ENCODE measurements around the gene PCCA. TPM values are rescaled to one million over a fixed set of nuclear protein-coding genes. Genes with fewer than 3 reads are reported as not detected.

PCCA gene
- total RNA-seq, 4 donors from 2014 or later: 33.8 to 40.3 (median 39.0) TPM

DNA sequence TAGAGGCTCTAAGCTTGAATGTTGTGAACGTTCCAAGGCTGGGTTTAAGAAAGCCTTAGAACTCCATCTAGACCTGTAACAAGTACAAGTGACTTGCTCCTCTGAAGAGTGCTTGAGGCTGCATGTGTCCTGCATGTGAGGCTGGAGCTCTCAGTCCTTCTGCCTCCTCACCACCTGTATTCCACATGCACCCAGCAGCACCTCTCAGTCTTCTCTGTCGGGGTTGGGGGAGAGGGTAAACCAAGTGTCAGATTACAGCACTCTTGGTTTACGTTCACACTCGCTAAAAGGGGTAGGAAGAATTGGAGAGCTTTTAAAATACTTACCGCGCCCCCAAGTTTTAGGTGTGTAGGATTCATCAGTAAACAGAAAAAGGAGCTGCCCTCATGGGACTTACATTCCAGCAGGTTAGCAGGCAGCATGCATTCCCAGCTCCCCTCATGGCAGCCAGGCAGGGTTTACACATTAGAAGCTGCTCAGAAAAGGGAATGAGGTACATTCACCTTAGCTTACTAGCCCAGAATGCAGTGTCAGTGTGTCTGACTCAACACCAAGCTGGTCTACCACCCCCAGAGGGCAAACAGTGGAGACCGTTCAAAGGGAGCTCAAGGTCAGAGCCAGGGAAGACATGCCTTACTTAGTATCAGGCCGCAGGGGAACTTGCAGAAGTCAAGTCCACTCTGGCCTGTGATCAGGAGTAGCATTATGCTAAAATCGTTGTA is 248.1 kb downstream of the PCCA start:
- 84% methylated on average over 9 of the region's 9 CpGs for WGBS
- Histone ChIP-seq H3K9me3 (no peaks in the 10 kb centered on the region), H3K4me3 (no peak overlapping the region), H3K27me3 (no peaks in the 10 kb centered on the region), H3K4me1 (no peaks in the 10 kb centered on the region), H3K27ac (replicated peaks in 1 of 4) (no peak overlapping the region), H3K36me3 (peaks cover 0 to 43% (median 13%) of the 10 kb centered on the region in 4 donors)
- intact Hi-C loops (cut with DNase I): no loop called here
- DNase-seq (ENCODE audit: extremely low spot score): no peak
- TF ChIP-seq, protein P1, sequence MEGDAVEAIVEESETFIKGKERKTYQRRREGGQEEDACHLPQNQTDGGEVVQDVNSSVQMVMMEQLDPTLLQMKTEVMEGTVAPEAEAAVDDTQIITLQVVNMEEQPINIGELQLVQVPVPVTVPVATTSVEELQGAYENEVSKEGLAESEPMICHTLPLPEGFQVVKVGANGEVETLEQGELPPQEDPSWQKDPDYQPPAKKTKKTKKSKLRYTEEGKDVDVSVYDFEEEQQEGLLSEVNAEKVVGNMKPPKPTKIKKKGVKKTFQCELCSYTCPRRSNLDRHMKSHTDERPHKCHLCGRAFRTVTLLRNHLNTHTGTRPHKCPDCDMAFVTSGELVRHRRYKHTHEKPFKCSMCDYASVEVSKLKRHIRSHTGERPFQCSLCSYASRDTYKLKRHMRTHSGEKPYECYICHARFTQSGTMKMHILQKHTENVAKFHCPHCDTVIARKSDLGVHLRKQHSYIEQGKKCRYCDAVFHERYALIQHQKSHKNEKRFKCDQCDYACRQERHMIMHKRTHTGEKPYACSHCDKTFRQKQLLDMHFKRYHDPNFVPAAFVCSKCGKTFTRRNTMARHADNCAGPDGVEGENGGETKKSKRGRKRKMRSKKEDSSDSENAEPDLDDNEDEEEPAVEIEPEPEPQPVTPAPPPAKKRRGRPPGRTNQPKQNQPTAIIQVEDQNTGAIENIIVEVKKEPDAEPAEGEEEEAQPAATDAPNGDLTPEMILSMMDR (IDR thresholded peaks at IDR 0.05): no peak
- no peak for TF ChIP-seq POLR2AphosphoS5 (IDR thresholded peaks at IDR 0.05)
- no peak for TF ChIP-seq EP300 (IDR thresholded peaks at IDR 0.05)
- TF ChIP-seq POLR2A (IDR thresholded peaks at IDR 0.05; ENCODE audit: low read depth): no peak

DNA sequence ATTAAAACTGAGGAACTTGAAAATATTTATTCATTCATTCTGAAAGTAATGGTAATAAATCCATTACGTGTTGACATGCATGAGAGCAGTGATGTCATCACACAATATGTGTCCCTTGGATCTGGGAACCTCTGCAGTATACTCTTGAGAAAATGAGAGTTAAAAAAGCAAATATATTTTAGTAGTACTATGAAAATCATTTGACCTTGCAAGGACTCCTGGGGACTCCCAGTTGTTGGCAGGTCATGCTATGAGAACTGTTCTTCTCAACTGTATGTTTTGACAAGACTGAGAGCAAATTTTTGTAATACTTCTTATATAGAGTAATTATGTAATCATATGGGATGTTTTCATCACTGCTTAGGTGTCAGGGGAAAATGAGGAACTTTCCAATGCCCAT is 249.4 kb downstream of the PCCA start:
- Histone ChIP-seq H3K9me3 (no peaks in the 10 kb centered on the region), H3K4me3 (no peak overlapping the region), H3K36me3 (peaks cover 0 to 48% (median 24%) of the 10 kb centered on the region in 4 donors), H3K27ac (replicated peaks in 1 of 4) (no peak overlapping the region), H3K4me1 (no peaks in the 10 kb centered on the region), H3K27me3 (no peaks in the 10 kb centered on the region)
- WGBS: 85% methylated on average over 1 of the region's 1 CpG
- TF ChIP-seq POLR2AphosphoS5 (IDR thresholded peaks at IDR 0.05) (no peak), EP300 (IDR thresholded peaks at IDR 0.05) (no peak), POLR2A (IDR thresholded peaks at IDR 0.05; ENCODE audit: low read depth) (no peak)
- TF ChIP-seq, protein P1 (IDR thresholded peaks at IDR 0.05): no peak
- intact Hi-C loops (cut with DNase I): no loop called here
- no peak for DNase-seq (ENCODE audit: extremely low spot score)

GRCh38 chr13:100339411-100339940 is 250.6 kb downstream of the PCCA start:
- Histone ChIP-seq H3K4me1 (no peaks in the 10 kb centered on the region), H3K27ac (replicated peaks in 1 of 4) (no peak overlapping the region), H3K27me3 (no peaks in the 10 kb centered on the region), H3K4me3 (no peak overlapping the region), H3K9me3 (no peaks in the 10 kb centered on the region), H3K36me3 (peaks cover 0 to 57% (median 21%) of the 10 kb centered on the region in 4 donors)
- no peak for TF ChIP-seq POLR2A (IDR thresholded peaks at IDR 0.05; ENCODE audit: low read depth)
- no peak for TF ChIP-seq POLR2AphosphoS5 (IDR thresholded peaks at IDR 0.05)
- TF ChIP-seq, protein P1 (IDR thresholded peaks at IDR 0.05): no peak
- no peak for TF ChIP-seq EP300 (IDR thresholded peaks at IDR 0.05)
- no peak for DNase-seq (ENCODE audit: extremely low spot score)
- WGBS: 94% methylated on average over 8 of the region's 8 CpGs
- intact Hi-C loops (cut with DNase I): no loop called here

GRCh38 chr13:100340865-100341264 is 252.0 kb downstream of the PCCA start:
- no peaks in the 10 kb centered on the region for H3K27me3 ChIP-seq
- H3K4me1 ChIP-seq: no peaks in the 10 kb centered on the region
- no peak for DNase-seq (ENCODE audit: extremely low spot score)
- H3K36me3 ChIP-seq: peaks cover 0 to 52% (median 21%) of the 10 kb centered on the region in 4 donors
- no peak overlapping the region for H3K4me3 ChIP-seq
- TF ChIP-seq, protein P1 (IDR thresholded peaks at IDR 0.05): no peak
- TF ChIP-seq EP300 (IDR thresholded peaks at IDR 0.05) (no peak), POLR2AphosphoS5 (IDR thresholded peaks at IDR 0.05) (no peak)
- intact Hi-C loops (cut with DNase I): no loop called here
- whole genome bisulfite sequencing: 95% methylated on average over 2 of the region's 2 CpGs
- H3K9me3 ChIP-seq: peaks cover 0 to 3% (median 0%) of the 10 kb centered on the region in 4 donors
- no peak overlapping the region for H3K27ac ChIP-seq (replicated peaks in 1 of 4)

Measured in esophagus muscularis mucosa (tissue), 4 donors.